HG03039 (cell line): Measurements from ENCODE around the gene PLSCR1.
"Not testable (repeated sequence)": the region's sequence is repeated elsewhere in the genome, so short reads cannot be mapped to it uniquely, and the experiment has no call there.

ENCODE experiments used
- ATAC-seq: cut with Tn5 transposase; IDR thresholded peaks from one replicate; pipeline ENCODE4 v1.9.1; 2021; ENCODE audit warnings: mild to moderate bottlenecking, moderate library complexity; ENCODE audit not compliant: unreplicated experiment

Gene PLSCR1

GRCh38 chr3:146519810-146520209 lies 24.6 kb downstream of the PLSCR1 start:
- ATAC-seq, result no peak

GRCh38 chr3:146517684-146518435 lies 26.5 kb downstream of the PLSCR1 start:
- no peak for ATAC-seq

GRCh38 chr3:146513386-146514051 lies 30.9 kb downstream of the PLSCR1 start:
- ATAC-seq, result no peak

GRCh38 chr3:146511402-146512134 lies 32.8 kb downstream of the PLSCR1 start:
- no peak for ATAC-seq

- ATAC-seq, result no peak
Observed at GRCh38 chr3:146507331-146508120, 36.9 kb downstream of the PLSCR1 start.

- no peak for ATAC-seq
Observed at GRCh38 chr3:146505516-146505915, 38.9 kb downstream of the PLSCR1 start.

- ATAC-seq, result no peak
Observed at GRCh38 chr3:146504498-146505197, 39.8 kb downstream of the PLSCR1 start.

- peak; percentile 97 for ATAC-seq
Observed at GRCh38 chr3:146503461-146504202, 40.8 kb downstream of the PLSCR1 start.

- ATAC-seq, result no peak
Observed at GRCh38 chr3:146502887-146503460, 41.4 kb downstream of the PLSCR1 start.

- no peak for ATAC-seq
Observed at GRCh38 chr3:146501752-146502151, 42.7 kb downstream of the PLSCR1 start.

- ATAC-seq, result no peak
Observed at GRCh38 chr3:146499701-146500100, 44.7 kb downstream of the PLSCR1 start.

GRCh38 chr3:146498002-146498736 lies 46.2 kb downstream of the PLSCR1 start:
- ATAC-seq, result no peak

- ATAC-seq, result not testable (repeated sequence)
Observed at GRCh38 chr3:146497145-146497843, 47.1 kb downstream of the PLSCR1 start.

GRCh38 chr3:146496726-146497125 lies 47.7 kb downstream of the PLSCR1 start:
- no peak for ATAC-seq

- no peak for ATAC-seq
Observed at GRCh38 chr3:146496251-146496650, 48.2 kb downstream of the PLSCR1 start.

GRCh38 chr3:146493761-146494160 lies 50.6 kb downstream of the PLSCR1 start:
- no peak for ATAC-seq

GRCh38 chr3:146493221-146493620 lies 51.2 kb downstream of the PLSCR1 start:
- no peak for ATAC-seq

GRCh38 chr3:146491303-146491702 lies 53.1 kb downstream of the PLSCR1 start:
- no peak for ATAC-seq
